Measurements from ENCODE around the gene SLC10A7.

The SLC10A7 gene

GRCh38 chr4:146458594-146458993, 63.1 kb downstream of the SLC10A7 start:
- peak overlapping the region; percentile 35 for H3K27ac ChIP-seq (ENCODE audit: low read length)
- peak overlapping the region; percentile 46 for H3K4me2 ChIP-seq (ENCODE audit: low read length)
- peak overlapping the region; percentile 57; the same call in 1 of the 2 replicates for H2AFZ ChIP-seq (ENCODE audit: low read depth, low read length)
- H3K4me1 ChIP-seq (ENCODE audit: low read length) = peaks cover 10% of the 10 kb centered on the region
- no peaks in the 10 kb centered on the region for H3K79me2 ChIP-seq (ENCODE audit: low read length)
- H3K9me3 ChIP-seq (ENCODE audit: insufficient read depth, low read length) = no peaks in the 10 kb centered on the region
- H3K36me3 ChIP-seq (replicated peaks; ENCODE audit: low read depth, low read length) = peaks cover 10% of the 10 kb centered on the region
- H3K4me3 ChIP-seq (ENCODE audit: low read length) = peak overlapping the region; percentile 23
- no peak overlapping the region for H3K9ac ChIP-seq (ENCODE audit: low read length)
- TF ChIP-seq CTCF (IDR thresholded peaks at IDR 0.05; ENCODE audit: low read depth, low read length) (no peak), EZH2phosphoT487 (IDR thresholded peaks at IDR 0.05; ENCODE audit: low read depth) (no peak)
- no peaks in the 10 kb centered on the region for H4K20me1 ChIP-seq (ENCODE audit: insufficient read depth, low read length)
- H3K27me3 ChIP-seq (ENCODE audit: low read depth, low read length) = no peaks in the 10 kb centered on the region

GRCh38 chr4:146456681-146457080, 65.1 kb downstream of the SLC10A7 start:
- Histone ChIP-seq H3K4me1 (ENCODE audit: low read length) (peaks cover 10% of the 10 kb centered on the region), H3K36me3 (replicated peaks; ENCODE audit: low read depth, low read length) (peaks cover 10% of the 10 kb centered on the region), H3K4me3 (ENCODE audit: low read length) (no peak overlapping the region), H3K9me3 (ENCODE audit: insufficient read depth, low read length) (no peaks in the 10 kb centered on the region), H3K79me2 (ENCODE audit: low read length) (no peaks in the 10 kb centered on the region), H2AFZ (ENCODE audit: low read depth, low read length) (no peak overlapping the region), H3K27ac (ENCODE audit: low read length) (no peak overlapping the region), H3K4me2 (ENCODE audit: low read length) (no peak overlapping the region), H3K27me3 (ENCODE audit: low read depth, low read length) (no peaks in the 10 kb centered on the region), H4K20me1 (ENCODE audit: insufficient read depth, low read length) (no peaks in the 10 kb centered on the region), H3K9ac (ENCODE audit: low read length) (no peak overlapping the region)
- TF ChIP-seq EZH2phosphoT487 (IDR thresholded peaks at IDR 0.05; ENCODE audit: low read depth) = no peak
- no peak for TF ChIP-seq CTCF (IDR thresholded peaks at IDR 0.05; ENCODE audit: low read depth, low read length)

GRCh38 chr4:146453181-146453807, 68.4 kb downstream of the SLC10A7 start:
- Histone ChIP-seq H3K9me3 (ENCODE audit: insufficient read depth, low read length) (no peaks in the 10 kb centered on the region), H3K4me1 (ENCODE audit: low read length) (peaks cover 4% of the 10 kb centered on the region), H3K79me2 (ENCODE audit: low read length) (no peaks in the 10 kb centered on the region), H3K4me3 (ENCODE audit: low read length) (no peak overlapping the region), H2AFZ (ENCODE audit: low read depth, low read length) (no peak overlapping the region), H3K4me2 (ENCODE audit: low read length) (no peak overlapping the region), H4K20me1 (ENCODE audit: insufficient read depth, low read length) (no peaks in the 10 kb centered on the region), H3K27ac (ENCODE audit: low read length) (no peak overlapping the region), H3K9ac (ENCODE audit: low read length) (no peak overlapping the region), H3K27me3 (ENCODE audit: low read depth, low read length) (no peaks in the 10 kb centered on the region), H3K36me3 (replicated peaks; ENCODE audit: low read depth, low read length) (peaks cover 5% of the 10 kb centered on the region)
- no peak for TF ChIP-seq EZH2phosphoT487 (IDR thresholded peaks at IDR 0.05; ENCODE audit: low read depth)
- TF ChIP-seq CTCF (IDR thresholded peaks at IDR 0.05; ENCODE audit: low read depth, low read length) = no peak

GRCh38 chr4:146450524-146450923, 71.2 kb downstream of the SLC10A7 start:
- Histone ChIP-seq H3K4me1 (ENCODE audit: low read length) (no peaks in the 10 kb centered on the region), H3K4me3 (ENCODE audit: low read length) (no peak overlapping the region), H3K9ac (ENCODE audit: low read length) (no peak overlapping the region), H3K4me2 (ENCODE audit: low read length) (no peak overlapping the region), H3K27ac (ENCODE audit: low read length) (no peak overlapping the region), H2AFZ (ENCODE audit: low read depth, low read length) (no peak overlapping the region), H3K27me3 (ENCODE audit: low read depth, low read length) (no peaks in the 10 kb centered on the region), H4K20me1 (ENCODE audit: insufficient read depth, low read length) (no peaks in the 10 kb centered on the region), H3K79me2 (ENCODE audit: low read length) (no peaks in the 10 kb centered on the region), H3K36me3 (replicated peaks; ENCODE audit: low read depth, low read length) (no peaks in the 10 kb centered on the region), H3K9me3 (ENCODE audit: insufficient read depth, low read length) (no peaks in the 10 kb centered on the region)
- TF ChIP-seq CTCF (IDR thresholded peaks at IDR 0.05; ENCODE audit: low read depth, low read length) (no peak), EZH2phosphoT487 (IDR thresholded peaks at IDR 0.05; ENCODE audit: low read depth) (no peak)
